Measurements from ENCODE around the gene RAD23B. TPM values are rescaled to one million over a fixed set of nuclear protein-coding genes. Genes with fewer than 3 reads are reported as not detected.

The RAD23B gene
- polyA plus RNA-seq, 2 donors = 38.6 to 58.2 TPM

- Histone ChIP-seq H3K36me3 (ENCODE audit: control insufficient read depth in 2 of 2, insufficient read depth in 2 of 2, low read length in 1 of 2) (peaks cover 3 to 4% of the 10 kb centered on the region in 2 donors), H3K4me3 (ENCODE audit: low read depth in 1 of 2, low read length in 2 of 2) (no peak overlapping the region), H3K4me1 (ENCODE audit: control insufficient read depth in 2 of 2, insufficient read depth in 2 of 2, low read length in 1 of 2) (no peaks in the 10 kb centered on the region), H3K27ac (ENCODE audit: low read depth in 2 of 2, low read length in 1 of 2) (no peak overlapping the region), H3K27me3 (ENCODE audit: control insufficient read depth in 1 of 2, insufficient read depth in 2 of 2, low read length in 2 of 2) (no peaks in the 10 kb centered on the region), H3K9me3 (ENCODE audit: control insufficient read depth in 2 of 2, insufficient read depth in 1 of 2, low read depth in 1 of 2, low read length in 1 of 2) (no peaks in the 10 kb centered on the region)
- 94 to 96% methylated on average over 1 of the region's 1 CpG for WGBS, 2 donors
Measured at GRCh38 chr9:107325842-107326241, 42.8 kb downstream of the RAD23B start.

- no peak overlapping the region for H3K4me3 ChIP-seq (ENCODE audit: low read depth in 1 of 2, low read length in 2 of 2)
- H3K4me1 ChIP-seq (ENCODE audit: control insufficient read depth in 2 of 2, insufficient read depth in 2 of 2, low read length in 1 of 2) = no peaks in the 10 kb centered on the region
- WGBS, 2 donors = 97 to 98% methylated on average over 7 of the region's 7 CpGs
- no peaks in the 10 kb centered on the region for H3K27me3 ChIP-seq (ENCODE audit: control insufficient read depth in 1 of 2, insufficient read depth in 2 of 2, low read length in 2 of 2)
- H3K36me3 ChIP-seq (ENCODE audit: control insufficient read depth in 2 of 2, insufficient read depth in 2 of 2, low read length in 1 of 2) = peaks cover 7 to 12% of the 10 kb centered on the region in 2 donors
- no peak overlapping the region for H3K27ac ChIP-seq (ENCODE audit: low read depth in 2 of 2, low read length in 1 of 2)
- no peaks in the 10 kb centered on the region for H3K9me3 ChIP-seq (ENCODE audit: control insufficient read depth in 2 of 2, insufficient read depth in 1 of 2, low read depth in 1 of 2, low read length in 1 of 2)
Measured at GRCh38 chr9:107328510-107328909, 45.4 kb downstream of the RAD23B start.

- Histone ChIP-seq H3K9me3 (ENCODE audit: control insufficient read depth in 2 of 2, insufficient read depth in 1 of 2, low read depth in 1 of 2, low read length in 1 of 2) (no peaks in the 10 kb centered on the region), H3K4me1 (ENCODE audit: control insufficient read depth in 2 of 2, insufficient read depth in 2 of 2, low read length in 1 of 2) (no peaks in the 10 kb centered on the region), H3K4me3 (ENCODE audit: low read depth in 1 of 2, low read length in 2 of 2) (no peak overlapping the region), H3K27me3 (ENCODE audit: control insufficient read depth in 1 of 2, insufficient read depth in 2 of 2, low read length in 2 of 2) (no peaks in the 10 kb centered on the region), H3K36me3 (ENCODE audit: control insufficient read depth in 2 of 2, insufficient read depth in 2 of 2, low read length in 1 of 2) (peaks cover 7 to 12% of the 10 kb centered on the region in 2 donors), H3K27ac (ENCODE audit: low read depth in 2 of 2, low read length in 1 of 2) (no peak overlapping the region)
- WGBS, 2 donors = 65 to 77% methylated on average over 2 of the region's 2 CpGs
Measured at GRCh38 chr9:107330420-107330819, 47.3 kb downstream of the RAD23B start.

GRCh38 chr9:107332883-107333282 is 49.8 kb downstream of the RAD23B start:
- 91 to 97% methylated on average over 2 of the region's 2 CpGs for WGBS, 2 donors
- H3K9me3 ChIP-seq (ENCODE audit: control insufficient read depth in 2 of 2, insufficient read depth in 1 of 2, low read depth in 1 of 2, low read length in 1 of 2) = no peaks in the 10 kb centered on the region

GRCh38 chr9:107333363-107333762 is 50.3 kb downstream of the RAD23B start:
- Histone ChIP-seq H3K4me3 (ENCODE audit: low read depth in 1 of 2, low read length in 2 of 2) (no peak overlapping the region), H3K36me3 (ENCODE audit: control insufficient read depth in 2 of 2, insufficient read depth in 2 of 2, low read length in 1 of 2) (peaks cover 7 to 12% of the 10 kb centered on the region in 2 donors), H3K4me1 (ENCODE audit: control insufficient read depth in 2 of 2, insufficient read depth in 2 of 2, low read length in 1 of 2) (peaks cover 0 to 7% of the 10 kb centered on the region in 2 donors), H3K27me3 (ENCODE audit: control insufficient read depth in 1 of 2, insufficient read depth in 2 of 2, low read length in 2 of 2) (no peaks in the 10 kb centered on the region), H3K9me3 (ENCODE audit: control insufficient read depth in 2 of 2, insufficient read depth in 1 of 2, low read depth in 1 of 2, low read length in 1 of 2) (no peaks in the 10 kb centered on the region), H3K27ac (ENCODE audit: low read depth in 2 of 2, low read length in 1 of 2) (no peak overlapping the region)
- 99 to 100% methylated on average over 2 of the region's 2 CpGs for WGBS, 2 donors

More at GRCh38 chr9:107332883-107333282, 49.8 kb downstream of the RAD23B start:
- Histone ChIP-seq H3K27ac (ENCODE audit: low read depth in 2 of 2, low read length in 1 of 2) (no peak overlapping the region), H3K36me3 (ENCODE audit: control insufficient read depth in 2 of 2, insufficient read depth in 2 of 2, low read length in 1 of 2) (peaks cover 7 to 12% of the 10 kb centered on the region in 2 donors), H3K4me3 (ENCODE audit: low read depth in 1 of 2, low read length in 2 of 2) (no peak overlapping the region), H3K27me3 (ENCODE audit: control insufficient read depth in 1 of 2, insufficient read depth in 2 of 2, low read length in 2 of 2) (no peaks in the 10 kb centered on the region), H3K4me1 (ENCODE audit: control insufficient read depth in 2 of 2, insufficient read depth in 2 of 2, low read length in 1 of 2) (peaks cover 0 to 4% of the 10 kb centered on the region in 2 donors)

- H3K4me3 ChIP-seq (ENCODE audit: low read depth in 1 of 2, low read length in 2 of 2) = no peak overlapping the region
- WGBS, 2 donors = 88 to 96% methylated on average over 4 of the region's 4 CpGs
- H3K36me3 ChIP-seq (ENCODE audit: control insufficient read depth in 2 of 2, insufficient read depth in 2 of 2, low read length in 1 of 2) = peaks cover 7 to 12% of the 10 kb centered on the region in 2 donors
- no peaks in the 10 kb centered on the region for H3K9me3 ChIP-seq (ENCODE audit: control insufficient read depth in 2 of 2, insufficient read depth in 1 of 2, low read depth in 1 of 2, low read length in 1 of 2)
- no peak overlapping the region for H3K27ac ChIP-seq (ENCODE audit: low read depth in 2 of 2, low read length in 1 of 2)
- no peaks in the 10 kb centered on the region for H3K27me3 ChIP-seq (ENCODE audit: control insufficient read depth in 1 of 2, insufficient read depth in 2 of 2, low read length in 2 of 2)
- peaks cover 0 to 7% of the 10 kb centered on the region in 2 donors for H3K4me1 ChIP-seq (ENCODE audit: control insufficient read depth in 2 of 2, insufficient read depth in 2 of 2, low read length in 1 of 2)
Measured at GRCh38 chr9:107334103-107334776, 51.2 kb downstream of the RAD23B start.

GRCh38 chr9:107335331-107335730 is 52.3 kb downstream of the RAD23B start:
- peaks cover 0 to 7% of the 10 kb centered on the region in 2 donors for H3K4me1 ChIP-seq (ENCODE audit: control insufficient read depth in 2 of 2, insufficient read depth in 2 of 2, low read length in 1 of 2)
- WGBS, 2 donors = 96% methylated on average over 3 of the region's 3 CpGs
- H3K36me3 ChIP-seq (ENCODE audit: control insufficient read depth in 2 of 2, insufficient read depth in 2 of 2, low read length in 1 of 2) = peaks cover 7 to 9% of the 10 kb centered on the region in 2 donors
- no peak overlapping the region for H3K4me3 ChIP-seq (ENCODE audit: low read depth in 1 of 2, low read length in 2 of 2)
- no peaks in the 10 kb centered on the region for H3K9me3 ChIP-seq (ENCODE audit: control insufficient read depth in 2 of 2, insufficient read depth in 1 of 2, low read depth in 1 of 2, low read length in 1 of 2)
- H3K27me3 ChIP-seq (ENCODE audit: control insufficient read depth in 1 of 2, insufficient read depth in 2 of 2, low read length in 2 of 2) = no peaks in the 10 kb centered on the region
- no peak overlapping the region for H3K27ac ChIP-seq (ENCODE audit: low read depth in 2 of 2, low read length in 1 of 2)

GRCh38 chr9:107336718-107337360 is 53.8 kb downstream of the RAD23B start:
- no peak overlapping the region for H3K4me3 ChIP-seq (ENCODE audit: low read depth in 1 of 2, low read length in 2 of 2)
- peaks cover 0 to 7% of the 10 kb centered on the region in 2 donors for H3K4me1 ChIP-seq (ENCODE audit: control insufficient read depth in 2 of 2, insufficient read depth in 2 of 2, low read length in 1 of 2)
- H3K27ac ChIP-seq (ENCODE audit: low read depth in 2 of 2, low read length in 1 of 2) = peak overlapping the region; percentile 57 to 79
- no peaks in the 10 kb centered on the region for H3K27me3 ChIP-seq (ENCODE audit: control insufficient read depth in 1 of 2, insufficient read depth in 2 of 2, low read length in 2 of 2)
- peaks cover 7 to 9% of the 10 kb centered on the region in 2 donors for H3K36me3 ChIP-seq (ENCODE audit: control insufficient read depth in 2 of 2, insufficient read depth in 2 of 2, low read length in 1 of 2)
- WGBS, 2 donors = 41 to 51% methylated on average over 6 of the region's 6 CpGs
- H3K9me3 ChIP-seq (ENCODE audit: control insufficient read depth in 2 of 2, insufficient read depth in 1 of 2, low read depth in 1 of 2, low read length in 1 of 2) = no peaks in the 10 kb centered on the region

GRCh38 chr9:107337676-107338590 is 54.9 kb downstream of the RAD23B start:
- Histone ChIP-seq H3K27me3 (ENCODE audit: control insufficient read depth in 1 of 2, insufficient read depth in 2 of 2, low read length in 2 of 2) (no peaks in the 10 kb centered on the region), H3K4me3 (ENCODE audit: low read depth in 1 of 2, low read length in 2 of 2) (no peak overlapping the region), H3K36me3 (ENCODE audit: control insufficient read depth in 2 of 2, insufficient read depth in 2 of 2, low read length in 1 of 2) (peaks cover 4 to 6% of the 10 kb centered on the region in 2 donors), H3K9me3 (ENCODE audit: control insufficient read depth in 2 of 2, insufficient read depth in 1 of 2, low read depth in 1 of 2, low read length in 1 of 2) (no peaks in the 10 kb centered on the region), H3K4me1 (ENCODE audit: control insufficient read depth in 2 of 2, insufficient read depth in 2 of 2, low read length in 1 of 2) (peaks cover 0 to 7% of the 10 kb centered on the region in 2 donors), H3K27ac (ENCODE audit: low read depth in 2 of 2, low read length in 1 of 2) (peak overlapping the region in 1 of 2 donors; percentile 50)
- WGBS, 2 donors = 65 to 68% methylated on average over 16 of the region's 16 CpGs
